GM12875 (cell line): ENCODE results near the gene ADAMTSL2.

ENCODE experiments used
- H3K4me3 ChIP-seq: one replicate; pipeline ENCODE4 v1.5.1; 2011; ENCODE audit warnings: low read depth, low read length, control low read depth
- CTCF ChIP-seq: IDR thresholded peaks from 2 replicates; pipeline ENCODE4 v1.5.1; 2011; ENCODE audit warnings: low read depth, mild to moderate bottlenecking, control low read depth, inconsistent platforms, low read length, moderate library complexity, borderline replicate concordance; ENCODE audit not compliant: insufficient read depth

ADAMTSL2 gene

GRCh38 chr9:133524679-133525228 is 9.8 kb upstream of the ADAMTSL2 start, which contains the start of gene MYMK:
MYMK (minus strand) TSS chr9:133524959; CDS start chr9:133524844, 115 bp downstream.
- TF ChIP-seq CTCF, result no peak
- no peak within 1 kb of the TSS for H3K4me3 ChIP-seq

- TF ChIP-seq CTCF, result no peak
- H3K4me3 ChIP-seq, result no peak overlapping the region
Measured at GRCh38 chr9:133525677-133526076, 8.8 kb upstream of the ADAMTSL2 start.

- TF ChIP-seq CTCF, result no peak
Measured at GRCh38 chr9:133526721-133527321, 7.7 kb upstream of the ADAMTSL2 start.

DNA sequence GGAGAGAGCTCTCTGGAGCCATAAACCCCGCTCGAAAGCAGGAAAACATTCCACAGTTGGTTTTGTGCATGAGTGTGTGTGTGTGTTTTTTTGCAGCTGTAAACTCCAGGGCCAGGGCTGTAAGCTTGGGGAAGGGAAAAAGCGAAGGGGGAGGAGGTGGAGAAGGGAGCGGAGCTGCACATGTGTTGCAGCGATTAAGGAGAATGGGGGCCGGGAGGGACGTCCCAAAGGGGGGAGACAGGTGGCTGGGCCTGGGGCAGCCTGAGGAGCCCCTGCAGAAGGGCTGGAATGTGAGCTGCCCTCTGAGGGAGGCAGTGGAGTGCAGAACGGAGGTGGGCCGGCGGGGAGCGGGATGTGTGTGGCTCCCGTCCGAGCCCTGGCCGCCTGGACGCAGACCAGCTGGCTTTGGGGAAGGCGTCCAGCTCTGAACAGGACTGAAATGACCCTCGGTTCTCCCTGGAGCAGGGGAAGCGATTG is 7.0 kb upstream of the ADAMTSL2 start:
- TF ChIP-seq CTCF, result no peak
- H3K4me3 ChIP-seq, result no peak overlapping the region

More at GRCh38 chr9:133526721-133527321, 7.7 kb upstream of the ADAMTSL2 start:
- no peak overlapping the region for H3K4me3 ChIP-seq

- TF ChIP-seq CTCF, result no peak
Measured at GRCh38 chr9:133528001-133528875, 6.3 kb upstream of the ADAMTSL2 start.

GRCh38 chr9:133528876-133529241 is 5.6 kb upstream of the ADAMTSL2 start:
- H3K4me3 ChIP-seq, result no peak overlapping the region
- no peak for TF ChIP-seq CTCF

More at GRCh38 chr9:133528001-133528875, 6.3 kb upstream of the ADAMTSL2 start:
- no peak overlapping the region for H3K4me3 ChIP-seq
